ENCODE results near the gene ECHS1.
"Not testable (repeated sequence)": the region's sequence is repeated elsewhere in the genome, so short reads cannot be mapped to it uniquely, and the experiment has no call there.

ECHS1 gene

DNA sequence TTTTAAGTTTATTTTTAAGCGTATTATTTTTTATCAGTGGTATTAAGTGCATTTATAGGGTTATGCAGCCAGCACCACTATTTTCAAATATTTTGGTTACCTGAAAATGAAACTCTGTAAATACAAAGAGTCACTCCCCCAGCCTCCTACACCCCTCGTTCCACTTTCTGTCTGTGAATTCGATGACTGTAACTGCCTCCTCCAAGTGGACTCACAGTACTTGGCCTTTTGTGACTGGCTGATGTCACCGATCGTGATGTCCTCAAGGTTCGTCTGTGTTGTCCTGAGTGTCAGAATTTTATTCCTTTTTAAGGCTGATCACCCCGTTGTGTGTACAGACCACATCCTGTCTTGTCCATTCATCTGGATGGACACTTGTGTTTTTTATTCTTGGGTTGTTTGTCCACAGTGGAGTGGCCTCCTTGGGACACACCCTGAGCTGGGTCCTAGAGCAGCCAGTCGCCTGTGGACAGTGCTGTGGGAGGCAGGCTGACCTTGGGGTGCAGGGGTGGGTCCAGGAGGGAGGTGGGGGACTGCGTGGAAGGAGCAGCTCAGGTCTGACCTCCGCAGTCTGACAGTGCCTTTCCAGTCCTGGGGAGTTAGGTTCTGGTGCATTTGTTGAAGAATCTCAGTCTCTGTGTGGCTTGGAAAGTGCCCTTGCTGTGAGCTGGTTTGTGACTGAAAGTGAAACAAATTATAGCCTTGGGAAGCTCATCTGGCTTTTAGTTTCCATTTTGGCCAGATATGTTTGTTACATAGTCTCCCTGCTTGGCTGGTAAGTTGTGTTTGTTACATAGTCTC lies 27.7 kb upstream of the ECHS1 start:
- FAIRE-seq (no peak), DNase-seq (ENCODE audit: insufficient read length, low spot score) (no peak)

- FAIRE-seq (no peak), DNase-seq (ENCODE audit: insufficient read length, low spot score) (no peak)
These were observed 26.0 kb upstream of the ECHS1 start for GRCh38 chr10:133399123-133399601.

- DNase-seq (ENCODE audit: insufficient read length, low spot score) (no peak), FAIRE-seq (no peak)
These were observed 24.8 kb upstream of the ECHS1 start for GRCh38 chr10:133397938-133398337.

GRCh38 chr10:133396035-133396624 lies 23.0 kb upstream of the ECHS1 start:
- FAIRE-seq (no peak), DNase-seq (ENCODE audit: insufficient read length, low spot score) (no peak)

DNA sequence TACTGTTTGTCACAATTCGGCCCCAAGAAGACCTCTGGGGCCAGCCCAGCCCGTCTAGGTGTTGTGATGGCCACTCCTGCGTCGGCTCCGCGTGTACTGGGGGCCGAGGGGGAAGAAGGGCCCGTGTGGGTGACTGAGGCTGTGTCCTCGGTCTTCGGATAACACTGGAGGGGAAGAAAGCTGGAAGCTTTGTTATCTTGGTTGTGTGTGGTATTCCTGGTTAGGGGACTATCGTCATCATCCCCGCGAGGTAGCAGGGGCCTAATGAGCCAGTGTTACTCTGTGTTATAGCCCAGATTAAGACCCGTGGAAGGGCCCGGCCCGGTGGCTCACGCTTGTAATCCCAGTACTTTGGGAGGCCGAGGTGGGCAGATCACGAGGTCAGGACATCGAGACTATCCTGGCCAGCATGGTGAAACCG lies 21.7 kb upstream of the ECHS1 start:
- FAIRE-seq: no peak
- no peak for DNase-seq (ENCODE audit: insufficient read length, low spot score)

- FAIRE-seq: no peak
- DNase-seq (ENCODE audit: insufficient read length, low spot score): peak; percentile 89
These were observed 21.0 kb upstream of the ECHS1 start, which contains the start of gene MTG1 for GRCh38 chr10:133394064-133394663. Gene MTG1, plus strand, starts transcription at chr10:133394157. Its CDS starts 64 bp downstream, at chr10:133394221.

DNA sequence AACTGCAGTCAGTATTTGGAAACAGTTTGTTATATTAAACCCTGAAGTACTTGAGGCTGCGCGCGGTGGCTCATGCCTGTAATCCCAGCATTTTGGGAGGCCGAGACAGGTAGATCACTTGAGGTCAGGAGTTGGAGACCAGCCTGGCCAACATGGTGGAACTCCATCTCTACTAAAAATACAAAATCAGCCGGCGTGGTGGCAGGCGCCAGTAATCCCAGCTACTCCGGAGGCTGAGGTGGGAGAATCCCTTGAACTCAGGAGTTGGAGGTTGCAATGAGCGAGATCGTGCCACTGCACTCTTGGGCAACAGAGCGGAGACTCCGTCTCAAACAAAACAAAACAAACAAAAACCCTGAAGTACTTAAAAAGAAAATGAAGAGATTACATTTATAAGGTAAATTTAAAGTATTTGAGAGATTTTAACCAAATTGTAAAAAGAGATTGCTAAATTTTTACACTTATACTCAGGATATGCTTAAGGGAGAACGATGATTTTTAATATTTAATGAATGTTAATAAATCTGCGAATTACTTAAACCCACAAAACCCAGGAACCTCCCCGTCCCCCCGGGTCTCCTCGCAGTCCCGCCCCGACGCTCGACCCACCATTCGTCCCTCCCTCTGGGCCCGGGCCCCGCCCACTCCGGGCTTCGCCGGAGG lies 20.4 kb upstream of the ECHS1 start:
- FAIRE-seq: no peak
- DNase-seq (ENCODE audit: insufficient read length, low spot score): no peak

DNA sequence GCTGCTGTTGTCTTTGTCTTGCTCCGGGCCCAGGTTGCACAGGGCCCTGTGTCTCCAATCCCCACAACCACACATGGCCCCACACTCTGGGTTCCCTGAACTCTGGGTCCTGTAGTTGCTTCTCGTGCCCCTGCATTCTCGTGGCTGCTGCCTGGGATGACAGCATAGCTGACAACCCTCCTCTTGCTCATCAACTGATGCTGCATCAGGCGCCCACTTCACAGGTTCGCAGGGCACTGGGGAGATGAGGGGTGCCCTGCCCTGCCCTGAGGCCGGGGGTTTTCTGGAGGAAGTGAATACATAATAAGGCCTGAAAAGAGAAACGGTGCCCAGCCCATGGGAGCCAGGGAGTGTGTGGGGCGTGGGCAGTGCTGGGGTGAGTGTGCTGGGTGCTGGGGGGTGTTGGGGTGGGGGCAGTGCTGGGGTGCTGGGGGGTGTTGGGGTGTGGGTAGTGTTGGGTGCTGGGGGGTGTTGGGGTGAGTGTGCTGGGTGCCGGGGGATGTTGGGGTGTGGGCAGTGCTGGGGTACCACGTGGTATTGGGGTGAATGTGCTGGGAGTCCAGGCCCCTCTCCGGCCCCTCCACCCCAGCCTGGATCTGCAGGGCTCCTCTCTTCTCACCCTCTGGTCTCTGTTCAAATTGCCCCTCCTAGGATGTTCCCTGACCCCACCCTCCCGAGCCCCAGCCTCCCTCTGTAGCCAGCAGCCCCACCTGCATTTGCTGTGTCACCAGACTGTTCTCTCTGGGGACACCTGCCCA lies 18.8 kb upstream of the ECHS1 start:
- DNase-seq (ENCODE audit: insufficient read length, low spot score): no peak
- FAIRE-seq: no peak

DNA sequence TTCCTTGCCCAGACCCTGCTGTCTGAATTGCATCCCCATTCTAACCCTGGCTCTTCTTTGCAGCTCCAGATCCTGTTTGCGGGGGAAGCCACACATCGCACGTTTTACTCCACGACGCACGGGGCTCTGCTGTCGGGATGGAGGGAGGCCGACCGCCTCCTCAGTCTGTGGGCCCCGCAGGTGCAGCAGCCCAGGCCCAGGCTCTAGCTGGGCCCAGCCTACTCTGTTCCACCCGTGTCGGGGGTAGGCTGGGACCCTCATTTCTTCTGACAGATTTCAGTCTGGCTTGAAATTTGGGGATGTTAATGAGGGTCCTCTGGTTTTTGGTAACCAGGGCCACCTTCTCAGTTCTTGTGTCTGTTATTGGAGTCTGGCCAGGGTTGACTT lies 18.1 kb upstream of the ECHS1 start:
- DNase-seq (ENCODE audit: insufficient read length, low spot score) (no peak), FAIRE-seq (no peak)

- DNase-seq (ENCODE audit: insufficient read length, low spot score) (no peak), FAIRE-seq (no peak)
These were observed 17.6 kb upstream of the ECHS1 start for GRCh38 chr10:133390597-133391248.

DNA sequence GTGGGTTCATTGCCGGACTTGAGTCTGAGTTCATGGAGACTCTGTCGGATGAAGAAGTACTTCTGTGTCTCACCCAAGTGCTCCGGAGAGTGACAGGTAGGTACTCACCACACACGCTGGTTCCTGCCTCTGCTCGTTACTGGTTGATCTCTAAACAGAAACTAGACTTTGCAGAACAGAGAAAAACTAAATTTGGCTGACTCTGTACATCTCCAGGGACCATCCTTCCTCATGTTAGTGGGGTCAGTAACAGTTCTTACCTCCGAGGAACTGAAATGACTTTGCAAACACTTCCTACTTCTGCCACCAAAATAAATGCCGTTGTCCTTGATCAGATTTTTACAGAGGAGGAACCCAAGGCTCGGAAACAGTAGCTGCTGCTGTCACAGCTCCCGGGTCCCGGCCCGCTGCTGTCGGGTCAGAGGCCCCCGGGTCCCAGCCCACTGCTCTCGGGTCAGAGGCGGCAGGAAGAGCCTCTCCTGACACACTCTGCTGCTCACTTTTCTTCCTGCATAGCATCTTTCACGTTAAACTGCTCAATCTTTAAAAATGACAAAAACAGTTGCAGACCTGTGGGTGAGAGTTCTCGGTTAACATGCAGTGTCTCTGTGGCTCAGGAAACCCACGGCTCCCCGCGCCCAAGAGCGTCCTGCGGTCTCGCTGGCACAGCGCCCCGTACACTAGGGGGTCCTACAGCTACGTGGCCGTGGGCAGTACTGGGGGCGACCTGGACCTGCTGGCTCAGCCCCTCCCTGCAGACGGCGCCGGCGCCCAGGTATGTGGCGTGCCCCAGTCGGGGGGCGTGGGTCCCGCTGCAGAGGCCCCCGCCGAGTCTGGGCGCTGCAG lies 16.0 kb upstream of the ECHS1 start:
- DNase-seq (ENCODE audit: insufficient read length, low spot score) (no peak), FAIRE-seq (no peak)

GRCh38 chr10:133388236-133388972 lies 15.2 kb upstream of the ECHS1 start:
- FAIRE-seq: no peak

GRCh38 chr10:133386951-133387350 lies 13.8 kb upstream of the ECHS1 start:
- FAIRE-seq; DNase-seq (ENCODE audit: insufficient read length, low spot score): not testable (repeated sequence)

More at GRCh38 chr10:133388236-133388972, 15.2 kb upstream of the ECHS1 start:
- no peak for DNase-seq (ENCODE audit: insufficient read length, low spot score)

- FAIRE-seq (no peak), DNase-seq (ENCODE audit: insufficient read length, low spot score) (no peak)
These were observed 12.1 kb upstream of the ECHS1 start for GRCh38 chr10:133385214-133385613.

DNA sequence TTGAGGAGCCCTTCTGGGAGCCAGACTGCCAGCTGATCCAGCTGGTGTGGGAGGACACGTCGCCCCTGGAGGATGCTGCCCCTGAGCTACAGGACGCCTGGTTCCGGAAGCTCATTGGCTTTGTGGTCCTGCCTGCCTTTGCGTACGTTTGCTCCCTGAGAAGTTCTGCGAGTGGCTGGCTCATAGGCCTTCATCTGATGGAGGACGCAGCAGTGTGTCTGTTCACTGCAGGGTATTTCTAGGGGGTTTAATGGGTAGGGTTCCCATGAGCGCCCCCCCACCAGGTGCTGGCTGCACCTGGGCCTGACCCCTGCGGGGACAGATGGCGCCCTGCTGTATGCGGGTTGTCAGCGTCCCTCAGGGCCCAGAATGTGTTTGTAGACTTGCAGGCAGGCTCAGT lies 10.9 kb upstream of the ECHS1 start:
- FAIRE-seq: no peak
- DNase-seq (ENCODE audit: insufficient read length, low spot score): no peak

DNA sequence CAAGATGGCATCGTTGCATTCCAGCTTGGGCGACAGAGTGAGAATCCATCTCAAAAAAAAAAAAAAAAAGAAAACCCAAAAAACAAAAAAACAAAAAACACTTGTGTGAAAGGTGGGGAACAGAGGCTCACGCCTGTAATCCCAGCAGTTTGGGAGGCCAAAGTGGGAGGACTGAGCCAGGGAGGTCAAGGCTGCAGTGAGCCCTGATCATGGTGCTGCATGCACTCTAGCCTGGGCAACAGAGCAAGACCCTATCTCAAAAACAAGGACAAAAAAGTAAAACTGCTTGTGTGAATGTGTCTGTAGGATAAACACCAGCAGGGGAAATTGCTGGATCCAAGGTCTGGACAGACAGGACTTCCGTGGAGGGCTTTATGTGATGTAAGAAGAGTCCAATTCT lies 10.4 kb upstream of the ECHS1 start:
- FAIRE-seq (no peak), DNase-seq (ENCODE audit: insufficient read length, low spot score) (no peak)

DNA sequence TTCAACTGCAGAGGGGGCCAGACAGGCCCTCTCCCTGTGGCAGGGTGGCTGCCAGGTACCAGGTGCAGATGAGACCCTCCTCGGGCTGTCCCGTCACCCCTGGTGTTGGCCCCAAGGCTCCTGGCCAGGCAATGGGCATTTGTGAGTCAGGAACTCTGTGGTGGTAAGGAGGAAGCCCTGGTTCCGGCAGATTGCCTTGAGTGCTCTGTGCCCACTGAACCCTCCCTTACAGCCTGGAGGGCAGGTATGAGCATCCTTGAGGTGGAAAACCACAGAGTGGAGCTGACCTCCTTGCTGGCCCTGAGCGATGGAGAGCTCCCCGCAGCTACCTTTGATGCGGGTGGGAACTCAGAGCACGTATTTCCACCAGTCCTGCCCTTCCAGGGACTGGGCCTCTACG lies 7.9 kb upstream of the ECHS1 start:
- DNase-seq (ENCODE audit: insufficient read length, low spot score) (no peak), FAIRE-seq (no peak)

All from HTR-8/SVneo (cell line).